Right lobe of liver (tissue), 6 donors: Measurements from ENCODE around the gene NT5C3A. TPM values are rescaled to one million over a fixed set of nuclear protein-coding genes. Genes with fewer than 3 reads are reported as not detected.

Experiments used
- ATAC-seq, 4 donors: fragments of 200-7000 bp; cut with Tn5 transposase; one replicate each; pipeline ENCODE4 v1.9.1; 2020; ENCODE audit warnings: mild to moderate bottlenecking in 4 of 4, moderate library complexity in 4 of 4
- DNase-seq, 3 donors: peaks; one replicate each; pipeline ENCODE4 v3.0.0-alpha.2; 2020
- H3K27ac ChIP-seq, 3 donors: fragments of 200-600 bp; one replicate each; pipeline ENCODE4 v1.8.0; 2022
- H3K27me3 ChIP-seq, 2 donors: fragments of 200-600 bp; one replicate each; pipeline ENCODE4 v1.8.0; 2022
- H3K36me3 ChIP-seq, 4 donors: fragments of 200-600 bp; sonication (generic) in 1 of 4; one replicate each; pipeline versions ENCODE4 v1.5.1 to v1.8.0; 2017 to 2022; ENCODE audit warnings: control low read depth in 1 of 4
- H3K4me1 ChIP-seq, 4 donors: fragments of 200-600 bp; sonication (generic) in 1 of 4; one replicate each; pipeline versions ENCODE4 v1.5.1 to v1.8.0; 2017 to 2022; ENCODE audit warnings: control low read depth in 1 of 4
- H3K4me3 ChIP-seq, 3 donors: fragments of 200-600 bp; one replicate each; pipeline ENCODE4 v1.8.0; 2022
- H3K9me3 ChIP-seq, 4 donors: fragments of 200-600 bp; sonication (generic) in 1 of 4; one replicate each; pipeline versions ENCODE4 v1.5.1 to v1.8.0; 2017 to 2022; ENCODE audit warnings: control low read depth in 1 of 4
- CTCF ChIP-seq, 4 donors: fragments of 200-600 bp in 3 of 4; fragments of 450-650 bp in 1 of 4; IDR thresholded peaks; one replicate each; pipeline versions ENCODE4 v1.5.1 to v1.8.0; 2016 to 2022; ENCODE audit warnings: antibody characterized with exemption in 4 of 4, mild to moderate bottlenecking in 2 of 4
- POLR2A ChIP-seq: fragments of 450-650 bp; IDR thresholded peaks from one replicate; pipeline ENCODE4 v1.6.1; 2017; ENCODE audit warnings: antibody characterized with exemption, mild to moderate bottlenecking
- WGBS: methylation state at CpG from one replicate; pipeline ENCODE4 v1.1.6; 2018; ENCODE audit warnings: low coverage, low lambda C conversion rate; ENCODE audit not compliant: insufficient coverage; ENCODE audit errors: missing lambda C conversion rate; 5-methylcytosine and 5-hydroxymethylcytosine counted together
- intact Hi-C, 2 donors: fragments of 100-400 bp; cut with DNase I; formaldehyde crosslinking; loops; one replicate each; pipeline versions ENCODE4 v1.11.2 to v1.14.1; 2022
- total RNA-seq, 6 experiments: library from RNA; depleted of rRNA in 2 of 6; stranded (reverse); fragments of >200 nt in 2 of 6; fragmentation: NEBNext Ultra II Directional in 3 of 6; extraction: Animal tissue kit (Norgen Biotek cat#: 25700) in 3 of 6; gene quantifications; one replicate each; pipeline versions ENCODE4 v1.1.0 to v1.2.4, GENCODE V29; 2016 to 2023
- donor health status: DM: no; HTN: yes; CAD: no.
- donor health status: DM: no; HTN: no; CAD: no.
- donor health status: DM: no; HTN: no; CAD: no.
- donor health status: DM: no; HTN: yes; CAD: no.
- donor health status: DM: no; HTN: yes; CAD: no.

The NT5C3A gene
- total RNA-seq, 6 experiments from 2014 or later: 7.7 to 26.7 (median 11.0) TPM

- no peak for TF ChIP-seq CTCF (IDR thresholded peaks at IDR 0.05)
- TF ChIP-seq POLR2A: no peak
These were observed 9.9 kb upstream of the NT5C3A start for GRCh38 chr7:33072471-33072870.

GRCh38 chr7:33070831-33071230 lies 8.3 kb upstream of the NT5C3A start:
- Histone ChIP-seq H3K4me1 (no peaks in the 10 kb centered on the region), H3K36me3 (no peaks in the 10 kb centered on the region), H3K9me3 (no peaks in the 10 kb centered on the region), H3K27me3 (no peaks in the 10 kb centered on the region), H3K27ac (no peak overlapping the region), H3K4me3 (no peak overlapping the region)
- WGBS: 46% methylated on average over 6 of the region's 6 CpGs
- no peak for ATAC-seq
- TF ChIP-seq POLR2A (no peak), CTCF (IDR thresholded peaks at IDR 0.05) (no peak)
- DNase-seq: no peak
- intact Hi-C loops: no loop called here

More at GRCh38 chr7:33072471-33072870, 9.9 kb upstream of the NT5C3A start:
- Histone ChIP-seq H3K9me3 (no peaks in the 10 kb centered on the region), H3K27me3 (no peaks in the 10 kb centered on the region), H3K4me1 (no peaks in the 10 kb centered on the region), H3K4me3 (no peak overlapping the region), H3K36me3 (no peaks in the 10 kb centered on the region), H3K27ac (no peak overlapping the region)
- WGBS: 49% methylated on average over 2 of the region's 2 CpGs
- ATAC-seq (no peak), DNase-seq (no peak)
- intact Hi-C loops: no loop called here

GRCh38 chr7:33070277-33070676 lies 7.7 kb upstream of the NT5C3A start:
- Histone ChIP-seq H3K4me1 (no peaks in the 10 kb centered on the region), H3K36me3 (no peaks in the 10 kb centered on the region), H3K9me3 (no peaks in the 10 kb centered on the region), H3K4me3 (no peak overlapping the region), H3K27ac (no peak overlapping the region), H3K27me3 (no peaks in the 10 kb centered on the region)
- no CpG with 5 or more reads among the region's 2 CpGs for WGBS
- no peak for ATAC-seq
- intact Hi-C loops: no loop called here
- DNase-seq: no peak
- TF ChIP-seq CTCF (IDR thresholded peaks at IDR 0.05): no peak
- no peak for TF ChIP-seq POLR2A

- Histone ChIP-seq H3K36me3 (no peaks in the 10 kb centered on the region), H3K9me3 (no peaks in the 10 kb centered on the region), H3K4me1 (no peaks in the 10 kb centered on the region), H3K27ac (no peak overlapping the region), H3K4me3 (no peak overlapping the region), H3K27me3 (no peaks in the 10 kb centered on the region)
- 67% methylated on average over 1 of the region's 1 CpG for WGBS
- intact Hi-C loops: no loop called here
- ATAC-seq (no peak), DNase-seq (no peak)
- TF ChIP-seq CTCF (IDR thresholded peaks at IDR 0.05) (no peak), POLR2A (no peak)
These were observed 5.3 kb upstream of the NT5C3A start for GRCh38 chr7:33067921-33068320.

- intact Hi-C loops: no loop called here
- 86% methylated on average over 1 of the region's 1 CpG for WGBS
- no peaks in the 10 kb centered on the region for H3K27me3 ChIP-seq
These were observed 4.2 kb upstream of the NT5C3A start for GRCh38 chr7:33066771-33067170.

More at GRCh38 chr7:33066771-33067170, 4.2 kb upstream of the NT5C3A start:
- TF ChIP-seq CTCF (IDR thresholded peaks at IDR 0.05) (no peak), POLR2A (no peak)
- ATAC-seq: no peak
- Histone ChIP-seq H3K36me3 (no peaks in the 10 kb centered on the region), H3K27ac (no peak overlapping the region), H3K4me3 (no peak overlapping the region), H3K4me1 (peaks cover 0 to 3% (median 0%) of the 10 kb centered on the region in 4 donors), H3K9me3 (no peaks in the 10 kb centered on the region)
- no peak for DNase-seq
